NCI-H82 treated with DMSO at 0.1 percent for 48 hours (cell line): Measurements from ENCODE around the gene ZNRF3.

Experiments
- DNase-seq: peaks from one replicate; lab custom pipeline; 2025; ENCODE audit not compliant: unreplicated experiment; lab: John Stamatoyannopoulos, UW

The ZNRF3 gene

DNA sequence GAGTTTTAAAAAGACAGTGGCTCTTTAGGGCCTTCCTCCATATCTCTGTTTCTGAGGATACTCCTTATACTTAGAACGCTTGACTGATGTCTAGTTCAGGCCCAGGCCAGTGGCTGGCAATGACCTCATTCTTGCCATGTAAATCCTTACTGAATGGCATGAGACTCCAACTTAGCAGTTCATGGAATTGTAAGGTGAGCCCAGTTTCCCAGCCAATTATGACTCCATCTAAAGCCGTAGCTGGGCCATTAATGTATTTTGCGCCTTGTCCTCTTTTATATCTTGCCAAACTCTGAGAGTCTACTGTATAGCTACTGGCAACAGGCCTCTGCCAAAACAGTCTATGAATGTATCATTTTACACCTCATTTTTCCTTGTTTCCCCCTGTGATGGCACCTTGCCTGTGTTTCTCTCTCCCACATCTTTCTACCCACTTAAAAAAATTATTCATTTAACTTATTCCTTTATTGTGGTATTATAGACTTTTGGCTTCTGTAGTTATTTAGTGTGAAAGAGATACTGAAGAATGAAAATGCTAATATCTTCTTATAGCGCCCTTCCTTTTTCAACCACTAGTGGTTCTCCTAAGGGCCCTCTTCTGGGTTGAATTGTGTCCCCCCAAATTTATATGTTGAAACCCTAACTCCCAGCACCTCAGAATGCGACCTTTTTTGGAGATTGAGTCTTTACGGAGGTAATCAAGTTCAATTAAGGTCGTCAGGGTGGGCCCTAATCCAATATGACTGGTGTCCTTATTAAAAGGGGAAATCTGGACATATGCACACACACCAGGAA, 67.4 kb downstream of the ZNRF3 start:
- DNase-seq: peak; percentile 19

DNA sequence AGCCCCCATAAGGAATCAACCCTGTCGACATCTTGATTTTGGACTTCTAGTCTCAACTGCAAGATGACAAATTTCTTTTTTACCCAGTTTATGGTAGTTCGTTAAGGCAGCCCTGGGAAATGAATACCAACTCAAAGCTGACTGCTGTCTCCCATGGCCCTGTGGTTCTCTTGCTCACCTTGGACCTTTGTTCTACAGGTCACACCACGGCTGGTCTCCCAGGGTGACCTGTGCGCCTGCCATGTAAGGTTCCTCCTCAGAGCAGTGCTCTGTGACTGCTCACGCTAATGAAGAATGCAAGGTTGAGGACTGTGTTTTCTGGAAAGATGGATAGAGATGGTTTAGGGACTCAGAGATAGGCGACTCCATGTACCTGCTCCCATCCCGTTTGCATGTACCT, 68.2 kb downstream of the ZNRF3 start:
- no peak for DNase-seq

DNA sequence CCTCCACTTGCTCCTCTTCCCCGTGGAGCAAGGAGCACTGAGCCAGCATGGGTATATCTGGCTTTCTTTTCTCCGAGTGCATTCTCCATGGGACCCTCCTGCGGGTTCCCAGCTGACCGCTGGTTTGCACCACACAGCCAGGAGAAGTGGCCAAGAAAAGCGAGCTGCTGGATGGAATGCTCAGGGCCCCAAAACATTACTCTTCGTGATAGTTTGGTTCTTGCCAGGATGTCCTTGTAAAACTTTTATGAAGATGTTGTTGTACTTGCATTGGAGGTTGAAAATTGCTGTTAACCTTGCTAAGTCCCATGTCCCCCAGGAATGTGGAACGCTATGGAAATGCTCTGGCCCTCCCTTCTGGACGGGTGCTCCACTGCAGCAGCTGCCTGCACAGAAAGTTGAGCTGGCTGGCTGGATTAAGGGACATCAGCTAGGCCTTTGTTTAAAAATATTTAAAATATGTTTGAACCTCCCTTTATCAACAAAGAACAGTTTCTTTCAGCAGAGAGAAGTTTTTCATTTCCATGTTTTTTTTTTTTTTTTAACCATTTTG, 68.7 kb downstream of the ZNRF3 start:
- no peak for DNase-seq

DNA sequence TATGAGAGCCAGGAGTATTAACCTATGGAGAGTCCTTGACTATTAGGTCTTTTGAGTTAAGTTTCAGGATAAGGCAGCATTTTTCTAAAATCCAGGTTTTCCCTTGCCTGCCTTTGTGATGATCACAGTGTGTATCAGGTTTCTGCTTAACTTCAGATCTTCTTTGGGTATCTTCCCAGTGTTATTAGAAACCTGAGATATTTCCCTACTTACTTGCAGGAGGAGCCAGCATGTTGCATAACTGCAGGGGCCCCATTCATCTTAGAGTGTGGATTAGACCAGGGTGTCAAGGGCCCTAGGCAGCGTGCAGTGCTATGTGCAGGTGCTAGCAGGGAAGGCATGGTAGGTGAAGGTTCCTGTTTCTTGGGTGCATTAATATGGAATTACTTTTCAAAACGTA, 69.5 kb downstream of the ZNRF3 start:
- no peak for DNase-seq

DNA sequence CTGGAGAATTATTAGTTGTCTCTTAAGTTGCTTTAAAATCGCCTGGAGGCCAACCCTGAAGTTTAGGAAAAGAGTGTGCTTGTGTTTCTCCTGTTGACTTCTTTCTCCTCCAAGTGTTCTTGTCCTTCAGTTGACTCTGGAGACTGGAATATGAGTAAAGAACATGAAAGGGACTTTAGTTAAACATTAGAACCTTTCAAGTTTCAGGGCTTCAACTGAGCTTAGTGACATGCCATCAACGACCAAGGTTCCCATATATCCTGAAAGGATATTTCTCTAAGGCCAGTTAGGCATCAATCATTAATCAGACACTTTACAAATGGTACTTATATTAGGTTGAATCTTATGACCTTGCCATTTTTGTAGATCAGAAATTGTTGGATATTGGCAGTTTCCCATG, 70.0 kb downstream of the ZNRF3 start:
- no peak for DNase-seq

DNA sequence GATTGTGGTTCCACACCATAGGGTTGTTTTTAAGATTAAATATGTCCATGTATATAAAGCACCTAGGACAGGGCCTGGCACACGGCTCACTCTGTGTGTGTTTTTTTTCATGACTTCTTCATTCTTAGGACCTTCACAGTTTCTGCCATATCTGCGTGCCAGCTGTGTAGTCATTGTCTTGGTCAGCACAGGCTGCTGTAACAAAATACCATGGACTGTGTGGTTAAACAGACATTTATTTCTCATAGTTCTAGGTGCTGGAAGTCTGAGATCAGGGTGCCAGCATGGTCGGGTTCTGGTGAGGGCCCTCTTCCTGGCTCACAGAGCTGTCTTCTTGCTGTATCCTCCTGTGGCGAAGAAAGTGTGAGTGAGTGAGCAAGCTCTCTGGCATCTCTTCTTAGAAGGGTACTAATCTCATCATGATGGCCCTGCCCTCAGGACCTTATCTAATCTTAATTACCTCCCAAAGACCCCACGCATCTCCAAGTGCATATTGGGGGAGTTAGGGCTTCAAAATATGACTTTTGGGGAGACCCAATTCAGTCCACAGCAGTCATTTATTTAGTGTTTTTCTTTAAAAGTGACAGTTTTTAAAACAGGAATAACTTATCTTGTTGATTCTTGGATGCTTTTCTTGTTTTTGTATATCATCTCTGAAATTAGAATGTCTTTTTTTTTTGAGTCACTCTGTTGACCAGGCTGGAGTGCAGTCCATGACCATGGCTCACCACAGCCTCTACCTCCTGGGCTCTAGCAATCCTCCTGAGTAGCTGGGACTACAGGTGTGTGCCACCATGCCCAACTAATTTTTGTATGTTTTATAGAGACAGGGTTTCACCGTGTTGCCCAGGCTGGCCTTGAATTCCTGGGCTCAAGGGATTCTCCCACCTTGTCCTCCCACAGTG, 70.9 kb downstream of the ZNRF3 start:
- no peak for DNase-seq

DNA sequence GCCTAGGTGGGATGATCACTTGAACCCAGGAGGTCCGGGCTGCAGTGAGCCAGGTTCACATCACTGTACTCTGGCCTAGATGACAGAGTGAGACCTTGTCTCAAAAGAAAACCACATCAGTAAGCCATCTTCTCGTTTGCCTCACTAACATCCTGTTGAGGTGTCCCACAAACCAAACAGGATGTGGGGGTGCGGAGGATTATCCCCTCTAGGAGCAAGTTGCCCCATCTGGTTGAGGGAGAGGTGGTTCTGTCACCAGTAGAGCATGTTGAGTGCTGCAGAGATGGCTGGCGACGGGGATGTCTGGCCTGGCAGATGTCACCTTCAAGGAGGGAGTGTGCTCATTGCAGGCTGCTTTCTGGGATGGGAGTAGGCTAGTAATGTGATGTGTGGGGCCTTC, 72.4 kb downstream of the ZNRF3 start:
- DNase-seq: no peak

DNA sequence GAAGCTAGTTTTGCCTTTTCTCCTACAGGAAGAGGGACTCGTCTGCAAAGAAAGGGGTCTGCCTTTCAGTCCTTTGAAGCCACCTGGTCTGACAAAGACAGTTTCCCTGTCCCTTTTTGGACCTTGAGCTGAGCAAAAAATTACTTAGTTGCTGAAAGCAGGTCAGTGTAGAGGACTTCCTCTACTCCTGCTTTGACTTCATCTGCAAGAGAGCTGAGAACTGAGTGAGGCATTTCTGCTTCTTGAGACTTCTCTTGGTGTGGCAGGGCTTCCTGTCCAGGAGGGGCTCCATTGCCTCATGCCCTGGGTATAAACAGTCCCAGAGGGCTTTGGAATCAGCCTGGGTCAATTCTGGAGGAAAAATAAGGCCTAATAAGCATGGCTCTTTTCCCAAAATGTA, 73.1 kb downstream of the ZNRF3 start:
- DNase-seq: no peak

DNA sequence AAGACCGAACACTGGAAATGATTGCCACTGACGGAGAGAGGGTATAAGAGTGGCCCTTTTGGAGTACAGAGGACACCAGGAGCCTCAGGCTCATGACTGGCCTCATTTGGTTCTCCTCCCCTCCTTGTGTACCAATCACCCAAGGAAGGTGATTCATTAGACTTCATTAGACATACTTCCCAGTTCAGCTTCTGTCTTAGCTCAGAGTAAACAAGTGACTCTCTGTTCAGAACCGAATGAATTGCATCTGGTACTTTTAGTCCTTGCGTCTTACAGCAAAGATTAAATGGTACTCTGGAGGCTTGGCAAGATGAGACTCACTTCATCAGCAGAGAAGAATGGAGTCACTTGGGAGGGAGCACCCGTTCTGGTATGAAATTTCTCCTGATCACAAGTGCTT, 75.2 kb downstream of the ZNRF3 start:
- no peak for DNase-seq

DNA sequence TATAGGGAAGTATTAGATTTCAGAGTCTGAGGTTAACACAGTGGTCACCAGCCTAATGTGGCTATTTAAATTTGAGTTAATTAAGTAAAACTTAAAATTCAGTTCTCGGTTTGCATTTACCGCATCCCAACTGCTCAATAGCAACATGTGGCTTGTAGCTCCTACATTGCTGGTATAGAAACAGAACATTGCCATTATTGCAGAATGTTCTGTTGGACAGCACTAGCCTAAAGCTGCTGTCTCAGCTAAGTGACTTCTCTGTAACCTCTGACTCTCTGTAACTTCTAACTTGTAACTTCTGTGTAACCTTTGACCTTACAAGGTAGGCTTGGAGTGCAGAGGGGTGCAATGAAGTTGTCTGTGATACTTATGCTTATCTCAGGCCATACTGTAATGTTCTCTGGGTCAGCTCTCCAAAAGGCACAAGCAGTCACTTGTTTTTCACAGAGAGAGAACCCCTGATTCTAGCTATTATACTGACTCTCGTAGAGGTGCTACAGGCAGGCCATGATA, 78.7 kb downstream of the ZNRF3 start:
- DNase-seq: no peak

DNA sequence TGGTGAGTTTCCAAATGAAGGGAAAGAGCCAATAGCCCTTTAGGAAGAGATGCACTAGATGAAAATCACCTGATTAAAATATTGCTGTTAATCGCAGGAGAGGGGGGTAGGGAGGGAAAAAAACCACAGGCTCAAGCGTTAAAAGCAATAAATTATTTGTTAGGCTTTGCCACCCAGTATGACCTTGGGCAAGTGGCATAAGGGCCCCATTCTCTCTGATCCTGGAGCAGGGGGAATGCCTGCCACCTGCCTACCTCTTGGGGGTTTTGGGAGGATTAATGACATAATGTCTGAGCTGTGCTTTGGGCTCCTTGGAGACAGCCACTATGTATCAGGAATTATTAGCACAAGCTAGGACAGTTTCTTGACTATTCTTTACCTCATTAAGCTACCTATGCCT, 80.0 kb downstream of the ZNRF3 start:
- peak; percentile 10 for DNase-seq

DNA sequence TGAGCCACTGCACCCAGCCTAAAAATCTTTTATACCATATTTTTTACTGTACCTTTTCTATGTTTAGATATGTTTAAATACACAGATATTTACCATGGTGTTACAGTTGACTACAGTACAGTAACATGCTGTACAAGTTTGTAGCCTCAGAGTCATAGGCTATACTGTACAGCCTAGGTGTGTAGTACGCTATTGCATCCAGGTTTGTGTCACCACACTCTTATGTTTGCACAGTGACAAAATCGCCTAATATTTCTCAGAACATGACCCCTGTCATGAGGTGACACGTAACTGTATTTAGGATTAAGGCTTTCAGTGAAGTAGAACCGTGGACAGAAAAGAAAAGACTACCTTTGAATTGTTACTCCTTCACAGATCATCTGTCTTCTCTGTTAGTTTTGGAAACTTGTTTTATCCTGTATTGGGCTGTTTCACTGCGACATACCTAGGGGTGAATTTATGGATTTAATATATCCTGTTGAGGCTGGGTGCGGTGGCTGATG, 83.8 kb downstream of the ZNRF3 start:
- no peak for DNase-seq

DNA sequence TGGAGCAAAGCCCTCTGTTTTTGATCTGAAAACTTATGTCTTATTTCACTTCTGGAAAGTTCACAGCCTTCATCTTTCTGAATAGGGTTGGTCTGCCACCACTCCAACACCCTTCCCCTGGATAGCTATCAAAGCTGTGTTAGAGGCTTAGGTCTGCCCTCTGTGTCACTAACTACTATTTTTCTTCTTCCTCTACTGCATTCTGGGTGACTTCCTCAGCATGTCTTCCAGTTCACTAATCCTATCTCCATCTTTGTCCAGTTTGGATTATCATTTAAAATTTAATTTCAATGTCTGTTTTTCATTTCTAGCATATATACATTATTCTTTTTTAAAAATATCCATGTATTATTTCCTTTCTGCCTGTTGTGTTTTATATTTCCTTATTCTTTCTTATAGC, 84.6 kb downstream of the ZNRF3 start:
- no peak for DNase-seq

DNA sequence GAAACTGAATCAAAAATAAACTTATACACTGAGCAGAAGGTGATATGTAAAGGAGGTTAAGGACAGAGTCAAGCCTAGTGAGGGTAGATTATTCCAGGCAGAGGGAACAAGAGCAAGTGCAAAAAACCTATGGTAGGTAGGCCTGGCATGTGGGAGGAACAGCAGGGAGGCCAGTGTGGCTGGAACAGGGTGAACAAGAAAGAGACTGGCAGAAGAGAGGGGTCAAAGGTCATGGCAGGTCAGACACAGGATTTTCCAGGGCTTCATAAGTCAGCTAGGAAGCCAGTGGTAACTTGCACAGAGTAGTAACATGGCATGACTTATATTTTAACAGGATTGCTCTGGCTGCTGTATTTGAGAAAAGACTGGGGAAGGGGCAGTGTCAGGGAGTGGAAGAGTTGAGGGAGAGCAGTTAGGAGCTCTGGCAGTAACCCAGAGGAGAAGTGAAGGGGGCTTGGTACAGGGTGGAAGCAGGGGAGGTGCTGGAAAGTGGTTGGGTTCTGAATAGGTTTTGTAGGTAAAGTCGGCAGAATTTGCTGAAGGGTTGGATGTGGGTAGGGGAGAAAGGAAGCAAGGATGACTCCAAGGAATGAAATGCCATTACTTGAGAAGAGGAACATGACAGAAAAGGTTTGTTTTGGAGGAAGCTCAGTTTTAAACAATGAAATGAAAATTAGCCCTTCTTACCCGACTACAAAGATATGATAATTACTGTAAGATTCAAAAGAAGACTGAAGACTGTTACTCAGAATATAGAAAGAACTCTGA, 86.2 kb downstream of the ZNRF3 start:
- no peak for DNase-seq

DNA sequence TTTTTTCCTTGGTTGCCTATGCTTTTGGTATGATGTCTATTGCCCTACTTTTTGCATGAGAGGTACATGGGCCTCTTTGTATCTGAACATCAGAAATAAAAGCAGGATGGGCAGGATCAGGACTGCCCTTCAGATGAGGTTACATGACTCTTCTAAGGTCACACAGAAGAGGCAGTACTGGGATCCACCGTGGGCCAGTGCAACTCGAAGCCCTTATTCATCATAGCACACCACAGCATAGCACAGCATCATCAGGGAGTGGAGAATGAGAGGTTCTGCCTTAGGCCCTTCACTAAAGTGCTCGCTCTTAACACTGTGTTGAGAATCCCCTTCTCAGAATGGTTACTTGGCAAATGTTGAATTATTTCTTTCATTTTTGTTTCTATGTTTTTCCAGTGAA, 90.0 kb downstream of the ZNRF3 start:
- DNase-seq: no peak

DNA sequence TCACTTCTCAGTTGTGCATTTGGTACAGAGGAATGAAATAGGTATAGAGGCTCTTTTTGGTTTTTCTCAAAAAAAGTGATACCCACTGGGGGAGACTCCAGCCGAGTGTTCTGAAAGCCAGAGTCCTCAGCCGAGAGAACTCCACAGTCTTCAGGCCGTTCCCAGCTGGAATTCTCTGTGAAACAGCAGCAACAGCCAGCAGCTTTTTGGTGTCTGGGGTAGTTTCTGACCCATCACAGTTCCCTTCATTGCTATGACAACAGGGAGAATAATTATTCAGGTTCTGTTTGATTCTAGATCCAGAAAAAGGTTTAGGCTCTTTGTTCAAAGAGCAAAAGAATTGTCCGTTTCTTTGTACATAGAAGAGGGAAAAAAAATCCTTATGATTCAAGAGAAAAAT, 93.7 kb downstream of the ZNRF3 start:
- DNase-seq: no peak

DNA sequence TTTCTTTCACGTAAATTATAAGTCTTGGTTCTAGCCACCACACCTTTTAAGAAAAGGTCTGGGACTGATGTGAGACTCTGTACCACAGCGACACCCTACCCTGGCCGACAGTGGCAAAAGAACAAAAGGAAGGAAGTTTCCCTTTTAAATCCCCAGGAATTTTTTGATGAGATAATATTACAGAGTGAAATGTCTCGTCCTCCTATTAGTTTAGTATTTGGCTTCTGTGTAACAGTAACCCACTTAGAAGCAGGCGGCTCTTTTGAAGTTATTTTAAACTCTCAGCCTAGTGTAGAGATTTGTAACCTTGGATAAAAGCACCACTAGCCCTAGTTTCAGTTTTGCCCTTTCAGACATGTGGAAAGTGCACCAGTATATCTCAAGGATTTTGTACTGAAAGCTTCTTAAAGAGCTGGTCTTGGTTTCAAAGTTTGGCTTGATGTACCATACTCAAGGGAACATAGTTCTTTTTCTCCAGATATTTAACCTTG, 94.2 kb downstream of the ZNRF3 start:
- DNase-seq: no peak

DNA sequence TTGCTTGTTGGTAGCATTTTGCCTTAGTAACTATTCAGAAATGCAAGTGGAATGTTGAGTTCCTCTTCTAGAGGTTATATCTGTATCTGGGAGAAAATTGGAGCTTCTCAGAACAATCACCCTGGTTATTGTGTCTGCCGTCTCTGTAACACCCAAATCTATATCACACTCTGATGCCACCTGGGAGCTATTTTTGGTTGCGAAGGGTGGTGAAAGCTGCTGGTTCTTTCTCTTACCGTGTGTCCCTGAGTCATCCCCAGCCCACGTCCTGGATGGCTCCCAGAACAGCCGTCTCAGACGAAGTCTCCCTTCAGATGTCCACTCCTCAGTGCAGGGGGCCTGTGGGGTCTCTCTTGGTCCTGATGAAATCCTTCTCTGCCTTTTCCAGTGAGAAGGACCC, 94.8 kb downstream of the ZNRF3 start:
- DNase-seq: no peak

DNA sequence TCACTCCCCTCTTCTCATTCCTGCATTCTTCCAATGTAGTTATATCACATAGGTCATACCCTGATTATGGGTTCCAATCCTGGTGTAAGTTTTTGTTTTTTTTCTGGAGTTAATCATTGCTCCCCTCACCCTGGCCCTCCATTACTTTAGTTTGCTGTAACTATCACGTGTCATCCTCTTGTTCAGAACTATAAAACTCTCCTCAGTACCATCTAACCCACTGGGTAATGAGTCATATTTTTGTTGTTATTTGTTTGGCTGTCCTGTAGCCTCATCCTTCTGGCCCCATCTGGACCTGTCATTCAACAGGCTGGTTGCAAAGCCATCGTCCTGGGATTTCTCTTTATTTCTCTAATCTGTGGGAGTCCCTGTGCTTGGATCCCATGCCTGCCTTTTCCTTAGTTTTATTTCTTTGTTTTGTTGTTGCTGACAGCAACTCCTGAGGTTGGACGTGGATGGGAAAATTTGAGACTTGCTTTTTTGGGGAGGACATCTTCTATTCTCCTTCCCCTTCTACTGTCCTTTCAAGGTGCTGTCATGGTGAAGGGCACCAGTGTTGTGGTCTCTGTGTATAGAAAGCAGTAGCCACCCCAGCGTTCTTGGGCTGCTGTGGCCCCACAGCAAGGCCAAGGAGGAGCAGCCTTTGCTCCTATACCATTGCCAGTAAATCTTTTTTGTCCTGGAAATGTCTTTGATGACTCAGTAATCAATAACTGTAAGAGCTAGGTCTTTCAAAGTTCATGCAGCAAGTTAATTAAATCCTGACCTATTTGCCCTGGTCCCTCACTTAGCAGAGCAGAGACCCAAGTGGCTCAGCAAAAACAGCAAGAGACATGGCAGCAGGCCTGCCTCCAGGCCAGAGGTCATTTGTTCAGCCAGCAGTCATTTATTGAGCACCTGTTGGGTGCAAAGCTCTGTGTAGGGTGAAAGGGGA, 95.8 kb downstream of the ZNRF3 start:
- DNase-seq: no peak

DNA sequence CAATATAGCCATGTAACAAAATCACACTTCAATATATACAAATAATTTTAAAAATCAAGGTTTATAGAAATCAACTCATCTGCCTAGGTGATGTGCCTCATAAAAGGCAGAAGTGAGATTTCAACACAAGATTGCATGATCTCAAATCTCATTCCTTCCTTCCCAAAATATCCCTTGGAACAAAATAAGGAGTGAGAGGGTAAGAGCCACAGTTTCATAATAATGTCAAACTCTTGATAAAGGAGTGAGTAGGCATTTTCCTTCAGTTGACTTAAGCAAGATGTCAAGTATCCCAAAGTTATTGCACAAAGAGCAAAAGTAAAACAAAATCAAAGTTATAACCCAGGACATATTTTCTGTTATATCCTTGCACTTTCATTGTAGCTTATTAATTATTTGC, 97.0 kb downstream of the ZNRF3 start:
- DNase-seq: no peak
